Inflammatory macrophage treated with lipopolysaccharide for 4 hours (primary cell): Measurements from ENCODE around the gene PAGE2.
A peak's percentile ranks its signal among the peaks of the same experiment; 100 is the strongest.
"Not testable (repeated sequence)": the region's sequence is repeated elsewhere in the genome, so short reads cannot be mapped to it uniquely, and the experiment has no call there.

ENCODE experiments used
- DNase-seq: peaks from one replicate; pipeline ENCODE4 v3.0.0-alpha.2; 2020

Gene PAGE2

GRCh38 chrX:55127692-55128091 lies 38.9 kb downstream of the PAGE2 start:
- DNase-seq, result peak; percentile 37

- DNase-seq, result no peak
These were observed 40.5 kb downstream of the PAGE2 start for GRCh38 chrX:55129361-55129760.

GRCh38 chrX:55130481-55130880 lies 41.7 kb downstream of the PAGE2 start:
- no peak for DNase-seq

- DNase-seq, result no peak
These were observed 43.6 kb downstream of the PAGE2 start for GRCh38 chrX:55132416-55132815.

- DNase-seq, result peak; percentile 12
These were observed 46.4 kb downstream of the PAGE2 start for GRCh38 chrX:55135171-55135570.

GRCh38 chrX:55140800-55141199 lies 52.0 kb downstream of the PAGE2 start:
- DNase-seq, result not testable (repeated sequence)
